GM23338 (cell line): ENCODE results near the gene XKR7. TPM values are rescaled to one million over a fixed set of nuclear protein-coding genes. Genes with fewer than 3 reads are reported as not detected.

Experiments
- ATAC-seq: fragments of 200-7000 bp; cut with Tn5 transposase; 3 replicates; pipeline ENCODE4 v1.9.1; 2020
- DNase-seq: peaks from one replicate; pipeline ENCODE4 v3.0.0-alpha.2; 2015; ENCODE audit warnings: low spot score
- H2AFZ ChIP-seq: fragments of 200-600 bp; sonication (generic); 2 replicates; pipeline ENCODE4 v1.8.0; 2016; ENCODE audit warnings: antibody characterized with exemption, mild to moderate bottlenecking, moderate library complexity
- H3F3A ChIP-seq: fragments of 200-600 bp; sonication (generic); replicated peaks from 2 replicates; pipeline ENCODE4 v1.8.0; 2017; ENCODE audit warnings: antibody characterized with exemption, mixed run types, low read depth
- H3K27ac ChIP-seq: fragments of 200-600 bp; sonication (generic); 2 replicates; pipeline ENCODE4 v1.6.1; 2016; ENCODE audit warnings: low read depth
- H3K27me3 ChIP-seq: fragments of 200-600 bp; sonication (generic); 2 replicates; pipeline ENCODE4 v1.8.0; 2016; ENCODE audit warnings: mild to moderate bottlenecking, mixed run types, moderate library complexity; ENCODE audit not compliant: insufficient read depth
- H3K36me3 ChIP-seq: fragments of 200-600 bp; sonication (generic); 2 replicates; pipeline ENCODE4 v1.8.0; 2016; ENCODE audit warnings: mild to moderate bottlenecking; ENCODE audit not compliant: insufficient read depth
- H3K4me1 ChIP-seq: fragments of 200-600 bp; sonication (generic); 2 replicates; pipeline ENCODE4 v1.8.0; 2016; ENCODE audit warnings: mild to moderate bottlenecking, moderate library complexity; ENCODE audit not compliant: insufficient read depth
- H3K4me2 ChIP-seq: fragments of 200-600 bp; sonication (generic); 2 replicates; pipeline ENCODE4 v1.7.1; 2017; ENCODE audit warnings: mixed run types
- H3K4me3 ChIP-seq: fragments of 200-600 bp; sonication (generic); 2 replicates; pipeline ENCODE4 v1.6.1; 2016; ENCODE audit warnings: mixed run types
- H3K79me2 ChIP-seq: fragments of 200-600 bp; sonication (generic); replicated peaks from 2 replicates; pipeline ENCODE4 v1.8.0; 2017; ENCODE audit warnings: mild to moderate bottlenecking; ENCODE audit not compliant: insufficient read depth
- H3K9me2 ChIP-seq: fragments of 200-600 bp; sonication (generic); 2 replicates; pipeline ENCODE4 v1.8.0; 2017; ENCODE audit not compliant: insufficient read depth
- H4K20me1 ChIP-seq: fragments of 200-600 bp; sonication (generic); replicated peaks from 2 replicates; pipeline ENCODE4 v1.8.0; 2017; ENCODE audit warnings: mild to moderate bottlenecking; ENCODE audit not compliant: insufficient read depth
- H3K27ac Mint-ChIP-seq: 2 replicates; pipeline ENCODE4 v1.8.0; 2020; ENCODE audit warnings: inconsistent platforms, mild to moderate bottlenecking, moderate library complexity, mixed read lengths
- H3K27me3 Mint-ChIP-seq: 3 replicates; pipeline ENCODE4 v1.8.0; 2022; ENCODE audit warnings: low read depth, mild to moderate bottlenecking, moderate library complexity, mixed read lengths, inconsistent platforms; ENCODE audit not compliant: insufficient read depth, poor library complexity
- H3K36me3 Mint-ChIP-seq: 3 replicates; pipeline ENCODE4 v1.8.0; 2021; ENCODE audit warnings: low read depth, mild to moderate bottlenecking, inconsistent platforms, moderate library complexity, mixed read lengths
- H3K4me1 Mint-ChIP-seq: 3 replicates; pipeline ENCODE4 v1.8.0; 2020; ENCODE audit warnings: mild to moderate bottlenecking, inconsistent platforms, mixed read lengths
- H3K4me3 Mint-ChIP-seq: 3 replicates; pipeline ENCODE4 v1.8.0; 2021; ENCODE audit warnings: moderate library complexity, mild to moderate bottlenecking, inconsistent platforms, mixed read lengths
- H3K9me3 Mint-ChIP-seq: 3 replicates; pipeline ENCODE4 v1.8.0; 2020; ENCODE audit warnings: moderate library complexity, mild to moderate bottlenecking, inconsistent platforms, mixed read lengths
- CREB1 ChIP-seq: fragments of 250-450 bp; sonication (Bioruptor Pico); IDR thresholded peaks from 2 replicates; pipeline ENCODE4 v1.5.0; 2020; ENCODE audit warnings: low read depth, mild to moderate bottlenecking, moderate library complexity
- EZH2phosphoT487 ChIP-seq: fragments of 200-600 bp; sonication (generic); IDR thresholded peaks from one replicate; pipeline ENCODE4 v1.8.1; 2018; ENCODE audit warnings: antibody characterized with exemption; ENCODE audit not compliant: unreplicated experiment
- JUNB ChIP-seq: IDR thresholded peaks from one replicate; pipeline ENCODE4 v1.6.1; 2016; ENCODE audit warnings: antibody characterized with exemption; ENCODE audit not compliant: unreplicated experiment
- NANOG ChIP-seq: IDR thresholded peaks from 2 replicates; pipeline ENCODE4 v1.6.1; 2016; ENCODE audit warnings: antibody characterized with exemption, borderline replicate concordance
- POLR2AphosphoS5 ChIP-seq: IDR thresholded peaks from 2 replicates; pipeline ENCODE4 v1.6.1; 2016; ENCODE audit warnings: antibody characterized with exemption, low read depth
- STAT1 ChIP-seq: IDR thresholded peaks from one replicate; pipeline ENCODE4 v1.6.1; 2016; ENCODE audit warnings: antibody characterized with exemption; ENCODE audit not compliant: unreplicated experiment
- ZNF114 ChIP-seq: fragments of 250-450 bp; sonication (Bioruptor Pico); IDR thresholded peaks from 2 replicates; pipeline ENCODE4 v1.5.0; 2020; ENCODE audit warnings: mild to moderate bottlenecking, moderate library complexity
- polyA plus RNA-seq: library from polyadenylated mRNA; unstranded; fragments of >200 nt; fragmentation: Nextera tagmentation; extraction: Ambion mirVana; gene quantifications from 2 replicates; pipeline ENCODE4 v1.2.1, GENCODE V29; 2016
- total RNA-seq: library from RNA; depleted of rRNA; stranded (reverse); fragments of >200 nt; shearing (Covaris generic); gene quantifications from 2 replicates; pipeline ENCODE4 v1.2.3, GENCODE V29; 2014
- TF ChIP-seq, protein P1 (sequence below), 2 experiments: fragments of 200-600 bp in 1 of 2; sonication (generic) in 1 of 2; conservative IDR thresholded peaks; 2 replicates each; pipeline versions ENCODE4 v1.5.1 to v1.6.1; 2016 to 2017; ENCODE audit warnings: antibody characterized with exemption in 2 of 2, low read depth in 2 of 2, mild to moderate bottlenecking in 2 of 2, moderate library complexity in 1 of 2

Gene XKR7
- total and polyA plus RNA-seq, 2 experiments from 2014 or later, result 0.61 to 3.9 TPM

DNA sequence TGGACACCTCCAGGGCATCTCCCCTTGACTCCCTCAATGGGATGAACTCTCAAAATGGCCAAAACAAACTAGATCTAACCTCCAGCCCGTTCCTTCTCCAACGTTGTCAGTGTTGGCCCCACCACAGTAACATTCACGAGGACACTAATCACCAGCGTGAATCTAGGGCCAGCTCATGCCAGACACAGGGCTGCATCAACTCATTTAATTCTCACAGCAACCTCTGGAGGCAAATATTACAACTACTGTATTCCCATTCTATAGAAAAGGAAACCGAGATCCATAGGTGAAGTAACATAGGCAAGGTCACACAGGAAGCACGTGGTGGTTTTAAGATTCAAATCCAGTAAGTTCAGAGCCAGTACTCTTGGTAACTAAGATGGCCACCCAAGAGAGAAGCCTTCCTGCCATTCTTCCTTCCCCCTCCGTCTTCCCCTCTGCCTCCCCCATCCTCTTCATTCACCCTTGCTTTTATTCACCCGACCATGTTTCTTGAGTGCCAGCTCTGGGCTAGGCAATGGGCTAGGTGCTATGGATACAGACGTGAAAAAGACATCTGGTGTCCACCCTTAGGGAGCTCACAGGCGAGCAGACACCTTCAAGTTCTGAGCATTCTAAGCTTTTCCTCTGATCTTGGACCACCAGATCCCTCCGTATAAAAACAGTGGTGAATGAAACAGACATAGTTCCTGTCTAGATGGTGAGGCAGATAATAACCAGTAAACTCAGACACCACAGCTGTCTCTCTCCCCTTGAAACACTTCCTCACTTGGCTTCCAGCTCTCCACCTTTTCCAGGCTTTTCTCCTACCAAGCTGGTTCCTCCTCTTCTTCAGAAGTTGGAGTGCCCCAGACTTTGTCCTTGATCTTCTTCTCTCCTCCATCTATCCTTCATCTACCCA is 51.9 kb downstream of the XKR7 start (continued):
- TF ChIP-seq CREB1 (no peak), NANOG (no peak), STAT1 (no peak), EZH2phosphoT487 (no peak), ZNF114 (CRISPR knock-in tag) (no peak), JUNB (no peak)

DNA sequence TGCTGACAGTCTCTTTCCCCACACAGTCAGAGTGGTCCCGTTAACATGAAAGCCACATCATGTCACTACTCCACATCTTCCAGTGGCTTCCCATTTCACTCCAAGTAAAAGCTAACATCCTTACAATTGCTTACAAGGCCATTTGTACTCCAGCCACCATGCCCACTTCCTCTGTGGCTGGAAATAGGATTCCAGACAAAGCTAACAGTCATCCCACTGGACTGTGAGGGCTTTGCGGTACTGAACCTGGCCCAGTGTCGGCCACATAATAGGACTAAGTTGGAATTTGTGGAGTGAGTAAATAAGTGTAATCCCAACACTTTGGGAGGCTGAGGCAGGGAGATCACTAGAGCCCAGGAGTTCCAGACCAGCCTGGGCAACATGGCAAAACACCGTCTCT is 53.1 kb downstream of the XKR7 start:
- H4K20me1 ChIP-seq, result peaks cover 7% of the 10 kb centered on the region; the same call in 1 of the 2 replicates
- no peak overlapping the region for H3K4me3 Mint-ChIP-seq
- peaks cover 17% of the 10 kb centered on the region; the same call in 1 of the 2 replicates for H3F3A ChIP-seq
- H3K36me3 ChIP-seq, result no peaks in the 10 kb centered on the region
- peaks cover 6% of the 10 kb centered on the region for H3K27me3 Mint-ChIP-seq
- no peaks in the 10 kb centered on the region for H3K9me2 ChIP-seq
- peaks cover 21% of the 10 kb centered on the region; the same call in 2 of the 3 replicates for H3K9me3 Mint-ChIP-seq
- peaks cover 28% of the 10 kb centered on the region for H3K4me1 Mint-ChIP-seq
- H3K79me2 ChIP-seq, result no peaks in the 10 kb centered on the region; the same call in 1 of the 2 replicates
- H3K27ac ChIP-seq, result no peak overlapping the region
- no peak overlapping the region for H3K4me2 ChIP-seq
- no peak for ATAC-seq
- no peak for DNase-seq
- H3K4me3 ChIP-seq, result no peak overlapping the region
- peaks cover 16% of the 10 kb centered on the region for H3K27me3 ChIP-seq
- H2AFZ ChIP-seq, result no peak overlapping the region
- TF ChIP-seq POLR2AphosphoS5 (no peak), STAT1 (no peak), EZH2phosphoT487 (no peak)
- H3K27ac Mint-ChIP-seq, result no peak overlapping the region
- H3K4me1 ChIP-seq, result peaks cover 27% of the 10 kb centered on the region
- peaks cover 19% of the 10 kb centered on the region for H3K36me3 Mint-ChIP-seq

DNA sequence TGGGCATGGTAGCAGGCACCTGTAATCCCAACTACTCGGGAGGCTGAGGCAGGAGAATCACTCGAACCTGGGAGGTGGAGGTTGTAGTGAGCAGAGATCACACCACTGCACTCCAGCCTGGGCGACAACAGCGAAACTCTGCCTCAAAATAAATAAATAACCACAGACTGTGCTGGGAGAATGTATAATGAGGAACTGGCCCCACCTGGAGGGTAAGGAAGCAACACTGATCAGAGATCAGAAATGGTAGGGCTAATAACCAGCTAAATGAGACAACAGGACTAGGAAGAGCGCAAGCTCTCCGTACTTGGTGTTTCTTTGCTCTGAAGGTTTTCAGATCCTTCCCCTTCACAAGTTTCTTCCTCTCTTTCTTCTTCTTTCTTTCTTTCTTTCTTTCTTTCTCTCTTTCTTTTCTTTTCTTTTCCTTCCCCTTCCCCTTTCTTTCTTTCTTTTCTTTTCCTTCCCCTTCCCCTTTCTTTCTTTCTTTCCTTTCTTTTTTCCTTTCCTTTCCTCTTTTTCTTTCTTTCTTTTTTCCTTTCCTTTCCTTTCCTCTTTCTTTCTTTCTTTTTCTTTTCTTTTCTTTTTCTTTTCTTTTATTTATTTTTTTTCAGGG is 56.8 kb downstream of the XKR7 start:
- no peak for DNase-seq
- H3K27me3 Mint-ChIP-seq, result peaks cover 5% of the 10 kb centered on the region

More for the DNA sequence above, 56.8 kb downstream of the XKR7 start:
- no peak for ATAC-seq
- Mint-ChIP-seq H3K27ac (no peak overlapping the region), H3K4me3 (no peak overlapping the region; the same call in 2 of the 3 replicates), H3K4me1 (peaks cover 19% of the 10 kb centered on the region), H3K36me3 (peaks cover 28% of the 10 kb centered on the region), H3K9me3 (peaks cover 21% of the 10 kb centered on the region)
- Histone ChIP-seq H3K9me2 (no peaks in the 10 kb centered on the region), H3K36me3 (no peaks in the 10 kb centered on the region), H3K4me3 (no peak overlapping the region), H3K79me2 (no peaks in the 10 kb centered on the region; the same call in 1 of the 2 replicates), H4K20me1 (peaks cover 10% of the 10 kb centered on the region; the same call in 1 of the 2 replicates), H3F3A (peaks cover 11% of the 10 kb centered on the region), H3K27ac (0 out of 2 replicates have a peak overlapping the region, but pooled peaks have one; percentile 20), H3K27me3 (peaks cover 5% of the 10 kb centered on the region; the same call in 1 of the 2 replicates), H2AFZ (no peak overlapping the region), H3K4me1 (peaks cover 15% of the 10 kb centered on the region), H3K4me2 (no peak overlapping the region)
- TF ChIP-seq, protein P1, sequence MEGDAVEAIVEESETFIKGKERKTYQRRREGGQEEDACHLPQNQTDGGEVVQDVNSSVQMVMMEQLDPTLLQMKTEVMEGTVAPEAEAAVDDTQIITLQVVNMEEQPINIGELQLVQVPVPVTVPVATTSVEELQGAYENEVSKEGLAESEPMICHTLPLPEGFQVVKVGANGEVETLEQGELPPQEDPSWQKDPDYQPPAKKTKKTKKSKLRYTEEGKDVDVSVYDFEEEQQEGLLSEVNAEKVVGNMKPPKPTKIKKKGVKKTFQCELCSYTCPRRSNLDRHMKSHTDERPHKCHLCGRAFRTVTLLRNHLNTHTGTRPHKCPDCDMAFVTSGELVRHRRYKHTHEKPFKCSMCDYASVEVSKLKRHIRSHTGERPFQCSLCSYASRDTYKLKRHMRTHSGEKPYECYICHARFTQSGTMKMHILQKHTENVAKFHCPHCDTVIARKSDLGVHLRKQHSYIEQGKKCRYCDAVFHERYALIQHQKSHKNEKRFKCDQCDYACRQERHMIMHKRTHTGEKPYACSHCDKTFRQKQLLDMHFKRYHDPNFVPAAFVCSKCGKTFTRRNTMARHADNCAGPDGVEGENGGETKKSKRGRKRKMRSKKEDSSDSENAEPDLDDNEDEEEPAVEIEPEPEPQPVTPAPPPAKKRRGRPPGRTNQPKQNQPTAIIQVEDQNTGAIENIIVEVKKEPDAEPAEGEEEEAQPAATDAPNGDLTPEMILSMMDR (conservative IDR thresholded peaks at IDR 0.05; ENCODE audit: low read depth in 2 of 2), result peak in 1 of 2 experiments; percentile 40; a peak in 2 of 4 replicates
- TF ChIP-seq JUNB, result no peak
